ENCODE data around the gene ZMAT5.
A peak's percentile ranks its signal among the peaks of the same experiment; 100 is the strongest.

The ZMAT5 gene

DNA sequence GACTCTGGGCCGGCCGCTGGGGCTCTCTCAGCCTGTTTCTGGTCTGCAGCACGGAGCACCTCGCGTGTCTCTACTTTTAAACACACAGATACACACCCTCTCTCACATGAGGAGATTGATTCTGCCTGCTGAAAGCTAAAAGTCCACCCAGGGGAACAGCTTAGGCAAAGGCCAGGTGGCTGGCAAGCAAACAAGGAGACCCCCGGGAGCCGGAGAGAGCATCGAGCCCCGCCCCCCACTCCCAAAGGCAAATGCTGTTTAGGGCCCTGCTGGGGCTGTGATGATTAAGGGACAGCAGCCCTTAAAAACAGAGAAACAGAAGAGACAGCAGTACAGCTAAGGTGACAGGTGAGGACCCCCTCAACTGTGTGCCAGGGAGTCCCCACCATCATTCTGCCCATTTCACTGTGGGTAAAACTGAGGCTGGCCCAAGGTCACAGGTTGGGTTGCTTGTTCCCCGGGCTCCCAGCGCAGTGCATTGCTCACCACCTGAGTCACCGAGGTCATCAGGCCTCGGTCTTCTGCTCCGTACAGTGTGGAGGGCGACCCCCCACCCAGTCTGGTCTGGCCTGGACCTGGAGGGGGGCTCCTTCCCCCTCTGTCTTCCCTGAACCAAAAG lies 40.2 kb downstream of the ZMAT5 start:
- peak; percentile 47 for DNase-seq

DNA sequence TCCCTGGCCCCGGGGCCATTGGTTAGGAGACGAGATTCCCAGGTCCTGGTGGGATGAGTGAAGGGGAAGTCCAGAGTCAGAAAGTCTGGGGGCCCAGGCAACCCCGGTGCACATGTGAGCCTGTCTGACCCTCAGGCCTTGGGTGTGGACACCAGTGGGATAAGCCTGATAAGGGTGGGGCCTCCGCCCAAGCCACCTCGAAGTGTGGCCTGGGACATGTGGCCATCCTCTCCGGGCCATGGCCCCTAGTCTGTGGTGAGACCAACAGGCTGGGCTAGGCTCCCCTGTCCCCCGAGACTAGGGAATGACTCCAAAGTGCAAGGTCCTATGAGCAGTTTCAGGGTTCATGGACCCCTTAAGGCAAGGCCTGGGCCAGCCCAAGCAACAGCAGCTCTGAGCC lies 40.7 kb downstream of the ZMAT5 start:
- no peak for DNase-seq

GRCh38 chr22:29724843-29725242 lies 42.0 kb downstream of the ZMAT5 start:
- no peak for DNase-seq

DNA sequence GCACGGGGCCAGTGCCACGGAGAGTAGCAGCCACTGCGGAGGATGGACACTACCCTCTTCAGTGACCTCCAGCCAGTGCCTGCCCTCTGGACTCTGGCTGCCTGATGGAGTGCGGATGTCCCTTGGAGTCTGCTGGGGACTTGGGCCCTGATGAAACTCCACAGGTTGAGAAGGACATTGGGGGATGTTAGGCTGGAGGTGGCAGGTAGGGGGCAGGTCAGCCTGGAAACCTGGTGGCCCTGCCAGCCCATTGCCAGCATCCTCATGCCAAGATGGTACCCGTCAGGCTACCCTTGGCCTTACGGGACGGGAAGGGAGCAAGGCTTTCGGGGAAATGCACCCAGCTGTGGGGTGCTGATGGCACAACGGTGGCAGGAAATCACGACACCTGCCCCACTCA lies 43.0 kb downstream of the ZMAT5 start:
- no peak for DNase-seq

GRCh38 chr22:29722587-29722986 lies 44.2 kb downstream of the ZMAT5 start:
- DNase-seq, result no peak

DNA sequence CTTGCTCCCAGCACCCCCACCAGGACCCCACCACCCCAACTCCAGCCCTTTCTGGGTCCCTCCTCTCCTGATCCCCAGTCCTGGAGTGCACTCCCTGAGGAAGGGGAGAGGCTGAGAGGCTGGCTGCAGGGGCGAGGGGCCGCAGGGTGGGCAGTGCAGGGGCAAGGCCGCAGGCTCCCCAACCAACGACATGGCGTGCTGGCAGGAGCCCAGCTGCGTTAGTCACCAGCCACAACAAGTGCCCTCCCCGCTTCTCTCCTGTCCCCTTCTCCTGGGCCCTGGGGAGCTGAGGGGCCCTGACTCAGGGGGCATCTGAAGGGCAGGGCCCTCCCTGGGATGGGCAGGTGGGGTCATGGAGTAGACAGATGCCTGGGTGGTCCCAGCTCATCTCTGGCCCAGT lies 44.7 kb downstream of the ZMAT5 start:
- DNase-seq, result no peak

- no peak for DNase-seq
Measured at GRCh38 chr22:29720811-29721323, 45.9 kb downstream of the ZMAT5 start.

- DNase-seq, result no peak
Measured at GRCh38 chr22:29719899-29720645, 46.7 kb downstream of the ZMAT5 start, which contains the start of gene CABP7. Gene CABP7, plus strand, starts transcription at chr22:29720003. Its CDS starts 422 bp downstream, at chr22:29720425.

DNA sequence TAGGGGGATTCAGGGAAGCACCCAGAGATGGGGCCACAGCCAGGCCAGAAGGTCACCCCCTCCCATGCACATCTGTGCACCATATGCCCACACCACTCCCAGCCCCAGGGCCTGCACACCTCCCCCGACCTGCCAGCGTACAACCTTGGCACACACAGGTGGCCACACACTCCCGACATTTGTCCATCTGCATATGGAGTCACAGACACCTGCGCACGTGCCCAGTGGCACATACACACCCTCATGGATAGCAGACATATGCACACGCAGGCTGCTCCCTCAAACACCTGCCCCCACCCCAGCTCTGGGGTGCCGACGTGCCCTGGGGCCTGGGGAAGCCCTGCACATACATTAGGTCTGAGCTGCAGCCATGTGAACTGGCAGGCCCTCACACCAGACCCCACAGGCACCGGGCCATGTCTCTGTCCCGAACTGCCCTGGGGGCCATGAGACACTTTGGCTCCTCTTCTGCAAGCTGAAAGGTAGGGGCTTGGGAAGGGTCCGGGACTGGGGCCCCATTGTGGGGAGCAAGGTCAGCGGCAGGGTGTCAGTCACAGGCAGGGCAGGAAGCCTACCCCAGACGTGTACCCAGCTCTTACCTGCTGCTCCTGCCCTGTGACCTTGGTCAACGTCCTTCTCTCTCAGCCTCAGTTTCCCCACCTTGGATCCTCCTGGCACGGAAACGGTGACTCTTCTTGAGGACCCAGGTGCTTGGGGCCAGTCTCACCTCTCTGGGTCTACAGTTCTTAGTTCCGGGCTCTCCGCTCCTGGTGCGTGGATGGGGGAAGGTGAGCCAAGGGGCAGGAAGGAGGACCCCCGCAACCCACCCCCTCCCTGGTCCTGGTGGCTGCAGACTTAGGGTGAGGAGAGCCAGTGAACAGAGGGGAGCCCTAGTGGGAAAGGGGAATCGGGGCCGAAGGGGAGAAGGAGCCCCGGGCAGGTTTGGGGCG lies 47.6 kb downstream of the ZMAT5 start:
- no peak for DNase-seq

DNA sequence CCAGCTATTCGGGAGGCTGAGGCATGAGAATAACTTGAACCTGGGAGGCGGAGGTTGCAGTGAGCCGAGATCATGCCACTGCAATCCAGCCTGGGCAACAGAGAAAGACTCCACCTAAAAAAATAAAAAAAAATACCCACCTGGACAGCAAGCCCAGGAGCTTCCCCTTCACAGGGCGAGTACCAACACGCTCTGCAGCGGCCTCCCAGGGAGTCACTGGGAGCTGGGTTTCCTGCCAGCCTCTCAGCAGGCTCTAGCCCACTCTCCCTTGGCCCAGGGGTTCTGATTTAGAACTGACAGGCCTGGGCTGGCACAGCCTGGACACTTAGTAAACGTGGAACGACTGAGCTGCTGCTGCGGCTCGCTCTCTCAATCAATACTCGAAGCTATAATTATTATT lies 49.0 kb downstream of the ZMAT5 start:
- DNase-seq, result no peak

- DNase-seq, result peak; percentile 93
Measured at GRCh38 chr22:29716814-29717545, 49.8 kb downstream of the ZMAT5 start.

GRCh38 chr22:29715705-29716104 lies 51.1 kb downstream of the ZMAT5 start:
- DNase-seq, result peak; percentile 42

- DNase-seq, result peak; percentile 88
Measured at GRCh38 chr22:29715240-29715639, 51.6 kb downstream of the ZMAT5 start.

- DNase-seq, result peak; percentile 88
Measured at GRCh38 chr22:29713156-29713727, 53.6 kb downstream of the ZMAT5 start.

GRCh38 chr22:29712119-29712518 lies 54.7 kb downstream of the ZMAT5 start:
- no peak for DNase-seq

DNA sequence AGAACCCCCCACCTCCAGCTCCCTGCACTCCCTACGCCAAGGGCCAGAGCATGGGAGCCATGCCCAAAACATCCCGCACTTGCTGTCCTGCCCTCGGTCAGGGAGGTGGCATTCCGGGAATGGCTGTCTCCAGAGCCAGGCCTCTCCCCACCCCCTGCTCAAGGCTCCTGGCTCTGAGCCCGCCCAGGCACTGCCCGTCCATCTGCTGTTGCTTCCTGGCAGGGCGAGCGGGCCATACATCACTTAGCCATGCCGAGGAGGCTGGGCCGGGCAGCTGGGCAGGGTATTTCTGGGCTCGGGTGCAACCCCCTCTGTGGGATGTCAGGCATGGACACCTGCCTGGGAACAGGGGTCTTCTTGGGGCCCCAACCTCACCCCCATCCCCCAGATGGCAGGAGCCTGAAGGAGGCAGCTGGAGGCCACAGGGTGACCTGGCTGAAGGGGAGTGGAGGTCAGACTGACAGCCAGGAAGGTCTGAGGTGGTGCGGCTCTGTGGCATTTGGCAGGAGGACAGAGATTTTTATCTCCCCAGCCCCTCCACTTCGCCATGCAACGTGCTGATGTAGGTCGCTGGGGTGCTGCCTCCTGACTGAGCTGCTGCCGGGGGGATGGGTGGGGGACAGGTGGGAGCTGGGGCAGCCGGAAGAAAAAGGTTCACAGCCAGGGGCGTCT lies 55.7 kb downstream of the ZMAT5 start:
- no peak for DNase-seq

DNA sequence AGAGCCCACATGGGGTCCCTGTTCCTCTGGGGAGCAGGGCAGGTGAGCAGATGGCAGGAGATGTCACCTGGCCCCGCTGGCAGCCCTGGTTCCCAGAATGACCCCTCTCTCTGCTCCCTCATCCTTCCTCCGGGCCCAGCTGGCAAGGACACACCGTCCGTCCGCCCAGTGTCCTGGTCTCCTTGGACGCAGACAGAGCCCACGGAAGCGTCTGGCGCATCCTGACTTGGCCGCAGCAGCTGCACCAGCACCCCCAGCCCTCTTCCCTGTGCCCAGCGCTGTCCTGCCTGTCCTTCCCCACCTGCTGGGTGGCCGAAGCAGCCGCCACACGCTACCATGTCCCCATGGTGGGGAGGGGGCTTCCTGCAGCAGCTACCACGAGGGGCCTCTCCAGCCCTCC lies 56.6 kb downstream of the ZMAT5 start:
- DNase-seq, result no peak

- DNase-seq, result no peak
Measured at GRCh38 chr22:29707471-29707870, 59.3 kb downstream of the ZMAT5 start.

GRCh38 chr22:29707010-29707409 lies 59.8 kb downstream of the ZMAT5 start:
- DNase-seq, result peak; percentile 19

- peak; percentile 67 for DNase-seq
Measured at GRCh38 chr22:29706486-29706885, 60.3 kb downstream of the ZMAT5 start.

- no peak for DNase-seq
Measured at GRCh38 chr22:29705651-29706050, 61.2 kb downstream of the ZMAT5 start.

Data from eye (tissue), 1 donor.